Neural progenitor cell (in vitro differentiated cells): ENCODE data around the gene IFNG-AS1. TPM values are rescaled to one million over a fixed set of nuclear protein-coding genes. Genes with fewer than 3 reads are reported as not detected.

ENCODE experiments used
- DNase-seq: peaks from one replicate; pipeline ENCODE4 v3.0.0-alpha.2; 2016; ENCODE audit warnings: low spot score
- H2AFZ ChIP-seq: fragments of 200-600 bp; sonication (generic); replicated peaks from 2 replicates; pipeline ENCODE4 v1.6.1; 2016; ENCODE audit warnings: antibody characterized with exemption
- H3F3A ChIP-seq: fragments of 200-600 bp; sonication (generic); 2 replicates; pipeline ENCODE4 v1.6.1; 2016; ENCODE audit warnings: antibody characterized with exemption, low read depth
- H3K27ac ChIP-seq: fragments of 200-600 bp; sonication (generic); 2 replicates; pipeline ENCODE4 v1.5.1; 2016; ENCODE audit warnings: mild to moderate bottlenecking
- H3K27me3 ChIP-seq: fragments of 200-600 bp; sonication (generic); 2 replicates; pipeline ENCODE4 v1.6.1; 2016; ENCODE audit warnings: mild to moderate bottlenecking, moderate library complexity
- H3K36me3 ChIP-seq: fragments of 200-600 bp; sonication (generic); 2 replicates; pipeline ENCODE4 v1.5.1; 2016
- H3K4me1 ChIP-seq: fragments of 200-600 bp; sonication (generic); 2 replicates; pipeline ENCODE4 v1.6.1; 2016; ENCODE audit warnings: mixed run types
- H3K4me2 ChIP-seq: fragments of 200-600 bp; sonication (generic); 2 replicates; pipeline ENCODE4 v1.6.1; 2016
- H3K4me3 ChIP-seq: fragments of 200-600 bp; sonication (generic); 2 replicates; pipeline ENCODE4 v1.5.1; 2016
- H3K79me2 ChIP-seq: fragments of 200-600 bp; sonication (generic); 2 replicates; pipeline ENCODE4 v1.6.1; 2016; ENCODE audit warnings: low read depth
- H3K9ac ChIP-seq: fragments of 200-600 bp; sonication (generic); 2 replicates; pipeline ENCODE4 v1.6.1; 2016
- H3K9me3 ChIP-seq: fragments of 200-600 bp; sonication (generic); 2 replicates; pipeline ENCODE4 v1.5.1; 2016; ENCODE audit warnings: low read depth
- H4K20me1 ChIP-seq: fragments of 200-600 bp; sonication (generic); 2 replicates; pipeline ENCODE4 v1.6.1; 2016; ENCODE audit warnings: low read depth
- H3K27ac Mint-ChIP-seq: 3 replicates; pipeline ENCODE4 v1.8.0; 2021; ENCODE audit warnings: mixed read lengths
- H3K27me3 Mint-ChIP-seq: 2 replicates; pipeline ENCODE4 v1.8.0; 2022; ENCODE audit warnings: low read depth, mild to moderate bottlenecking, inconsistent platforms, moderate library complexity, mixed read lengths; ENCODE audit not compliant: insufficient read depth
- H3K36me3 Mint-ChIP-seq: 3 replicates; pipeline ENCODE4 v1.8.0; 2021; ENCODE audit warnings: mixed read lengths
- H3K4me1 Mint-ChIP-seq: 3 replicates; pipeline ENCODE4 v1.8.0; 2021; ENCODE audit warnings: mixed read lengths
- H3K4me3 Mint-ChIP-seq: 3 replicates; pipeline ENCODE4 v1.8.0; 2021; ENCODE audit warnings: mild to moderate bottlenecking, moderate library complexity, mixed read lengths
- H3K9me3 Mint-ChIP-seq: 3 replicates; pipeline ENCODE4 v1.8.0; 2020; ENCODE audit warnings: mixed read lengths
- EZH2 ChIP-seq: fragments of 200-600 bp; sonication (generic); IDR thresholded peaks from 2 replicates; pipeline ENCODE4 v1.6.1; 2017; ENCODE audit warnings: antibody characterized with exemption, mild to moderate bottlenecking, moderate library complexity
- EZH2phosphoT487 ChIP-seq: fragments of 200-600 bp; sonication (generic); IDR thresholded peaks from 2 replicates; pipeline ENCODE4 v1.6.1; 2017; ENCODE audit warnings: antibody characterized with exemption
- total RNA-seq: library from RNA; depleted of rRNA; stranded (reverse); fragments of >200 nt; gene quantifications from 2 replicates; pipeline ENCODE4 v1.2.3, GENCODE V29; 2015; ENCODE audit warnings: low replicate concordance
- TF ChIP-seq, protein P1 (sequence below): fragments of 200-600 bp; sonication (generic); IDR thresholded peaks from 2 replicates; pipeline ENCODE4 v1.5.1; 2017; ENCODE audit warnings: antibody characterized with exemption, mild to moderate bottlenecking

IFNG-AS1 gene
- total RNA-seq, 1 donor from 2014 or later = not detected

- Histone ChIP-seq H3K4me2 (no peak overlapping the region), H3K9me3 (peaks cover 10% of the 10 kb centered on the region), H3K4me1 (no peaks in the 10 kb centered on the region), H2AFZ (no peak overlapping the region), H3K36me3 (no peaks in the 10 kb centered on the region), H3K9ac (no peak overlapping the region), H3K4me3 (no peak overlapping the region), H3F3A (no peaks in the 10 kb centered on the region), H3K79me2 (no peaks in the 10 kb centered on the region), H4K20me1 (no peaks in the 10 kb centered on the region), H3K27me3 (no peaks in the 10 kb centered on the region), H3K27ac (no peak overlapping the region)
- DNase-seq = no peak
- Mint-ChIP-seq H3K4me1 (no peaks in the 10 kb centered on the region), H3K9me3 (peaks cover 28% of the 10 kb centered on the region), H3K27ac (no peak overlapping the region), H3K27me3 (no peaks in the 10 kb centered on the region), H3K36me3 (no peaks in the 10 kb centered on the region), H3K4me3 (no peak overlapping the region)
- TF ChIP-seq, protein P1, sequence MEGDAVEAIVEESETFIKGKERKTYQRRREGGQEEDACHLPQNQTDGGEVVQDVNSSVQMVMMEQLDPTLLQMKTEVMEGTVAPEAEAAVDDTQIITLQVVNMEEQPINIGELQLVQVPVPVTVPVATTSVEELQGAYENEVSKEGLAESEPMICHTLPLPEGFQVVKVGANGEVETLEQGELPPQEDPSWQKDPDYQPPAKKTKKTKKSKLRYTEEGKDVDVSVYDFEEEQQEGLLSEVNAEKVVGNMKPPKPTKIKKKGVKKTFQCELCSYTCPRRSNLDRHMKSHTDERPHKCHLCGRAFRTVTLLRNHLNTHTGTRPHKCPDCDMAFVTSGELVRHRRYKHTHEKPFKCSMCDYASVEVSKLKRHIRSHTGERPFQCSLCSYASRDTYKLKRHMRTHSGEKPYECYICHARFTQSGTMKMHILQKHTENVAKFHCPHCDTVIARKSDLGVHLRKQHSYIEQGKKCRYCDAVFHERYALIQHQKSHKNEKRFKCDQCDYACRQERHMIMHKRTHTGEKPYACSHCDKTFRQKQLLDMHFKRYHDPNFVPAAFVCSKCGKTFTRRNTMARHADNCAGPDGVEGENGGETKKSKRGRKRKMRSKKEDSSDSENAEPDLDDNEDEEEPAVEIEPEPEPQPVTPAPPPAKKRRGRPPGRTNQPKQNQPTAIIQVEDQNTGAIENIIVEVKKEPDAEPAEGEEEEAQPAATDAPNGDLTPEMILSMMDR = no peak
- TF ChIP-seq EZH2phosphoT487 (no peak), EZH2 (no peak)
Measured at GRCh38 chr12:68056300-68056699, 67.1 kb downstream of the IFNG-AS1 start.

- Histone ChIP-seq H4K20me1 (no peaks in the 10 kb centered on the region), H3K36me3 (no peaks in the 10 kb centered on the region), H3F3A (no peaks in the 10 kb centered on the region), H3K4me3 (no peak overlapping the region), H3K79me2 (no peaks in the 10 kb centered on the region), H3K4me1 (no peaks in the 10 kb centered on the region), H2AFZ (peak overlapping the region; percentile 42), H3K4me2 (no peak overlapping the region), H3K27ac (no peak overlapping the region), H3K9me3 (peaks cover 19% of the 10 kb centered on the region), H3K27me3 (no peaks in the 10 kb centered on the region), H3K9ac (no peak overlapping the region)
- Mint-ChIP-seq H3K36me3 (no peaks in the 10 kb centered on the region), H3K4me3 (no peak overlapping the region), H3K4me1 (no peaks in the 10 kb centered on the region), H3K9me3 (peaks cover 31% of the 10 kb centered on the region), H3K27ac (no peak overlapping the region), H3K27me3 (no peaks in the 10 kb centered on the region)
- no peak for DNase-seq
- TF ChIP-seq EZH2 = no peak
- TF ChIP-seq, protein P1 = no peak
- TF ChIP-seq EZH2phosphoT487 = no peak
Measured at GRCh38 chr12:68063900-68064590, 74.8 kb downstream of the IFNG-AS1 start.

DNA sequence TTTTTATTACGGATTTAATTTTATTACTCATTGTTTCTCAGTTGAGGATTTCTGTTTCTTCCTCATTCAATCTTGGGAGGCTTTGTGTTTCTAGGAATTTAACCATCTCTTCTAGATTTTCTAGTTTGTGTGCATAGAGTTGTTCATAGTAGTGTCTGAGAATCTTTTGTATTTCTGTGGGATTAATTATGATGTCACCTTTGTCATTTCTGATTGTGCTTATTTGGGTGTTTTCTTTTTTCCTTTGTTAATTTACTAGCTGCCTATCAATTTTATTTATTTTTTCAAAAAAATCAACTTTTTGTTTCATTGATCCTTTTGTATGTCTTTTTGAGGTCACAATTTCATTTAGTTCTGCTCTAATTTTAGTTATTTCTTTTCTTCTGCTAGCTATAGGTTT, 75.9 kb downstream of the IFNG-AS1 start:
- TF ChIP-seq EZH2 (no peak), EZH2phosphoT487 (no peak)
- TF ChIP-seq, protein P1 = no peak
- H3K4me3 Mint-ChIP-seq = no peak overlapping the region
- Histone ChIP-seq H3K27ac (no peak overlapping the region), H4K20me1 (no peaks in the 10 kb centered on the region), H3K9ac (no peak overlapping the region), H3K36me3 (no peaks in the 10 kb centered on the region), H3K27me3 (no peaks in the 10 kb centered on the region), H2AFZ (no peak overlapping the region), H3K9me3 (peaks cover 13% of the 10 kb centered on the region), H3F3A (no peaks in the 10 kb centered on the region), H3K4me2 (no peak overlapping the region), H3K4me3 (no peak overlapping the region), H3K79me2 (no peaks in the 10 kb centered on the region), H3K4me1 (no peaks in the 10 kb centered on the region)
- H3K27me3 Mint-ChIP-seq = no peaks in the 10 kb centered on the region
- no peaks in the 10 kb centered on the region for H3K4me1 Mint-ChIP-seq
- DNase-seq = no peak
- H3K36me3 Mint-ChIP-seq = no peaks in the 10 kb centered on the region
- H3K9me3 Mint-ChIP-seq = peaks cover 24% of the 10 kb centered on the region
- H3K27ac Mint-ChIP-seq = no peak overlapping the region
